HG03060 (cell line): ENCODE measurements around the gene IL17D.
A peak's percentile ranks its signal among the peaks of the same experiment; 100 is the strongest.

Experiments
- ATAC-seq: cut with Tn5 transposase; IDR thresholded peaks from one replicate; pipeline ENCODE4 v1.9.1; 2021; ENCODE audit warnings: low read depth, moderate number of reproducible peaks; ENCODE audit not compliant: unreplicated experiment

IL17D gene

GRCh38 chr13:20686863-20687579 is 16.5 kb upstream of the IL17D start:
- no peak for ATAC-seq

DNA sequence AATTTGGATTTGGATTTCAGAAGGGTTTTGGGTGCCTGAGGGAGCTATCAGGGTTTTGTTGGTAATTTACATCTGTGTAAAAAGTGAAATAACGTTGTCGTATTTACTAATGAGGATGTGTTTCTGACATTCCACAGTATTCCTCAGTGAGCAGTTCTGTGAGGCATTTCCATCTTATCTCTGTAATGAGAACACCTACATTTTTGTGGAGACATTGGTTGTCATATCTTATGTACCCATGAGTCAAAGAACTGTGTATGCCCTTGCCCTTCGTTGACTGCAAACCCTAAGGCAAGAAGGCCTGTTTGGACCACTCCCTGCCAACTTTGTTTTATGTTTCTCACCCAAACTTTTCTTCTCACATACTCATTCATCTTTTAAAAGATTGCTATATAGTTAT is 14.2 kb upstream of the IL17D start:
- ATAC-seq = no peak

DNA sequence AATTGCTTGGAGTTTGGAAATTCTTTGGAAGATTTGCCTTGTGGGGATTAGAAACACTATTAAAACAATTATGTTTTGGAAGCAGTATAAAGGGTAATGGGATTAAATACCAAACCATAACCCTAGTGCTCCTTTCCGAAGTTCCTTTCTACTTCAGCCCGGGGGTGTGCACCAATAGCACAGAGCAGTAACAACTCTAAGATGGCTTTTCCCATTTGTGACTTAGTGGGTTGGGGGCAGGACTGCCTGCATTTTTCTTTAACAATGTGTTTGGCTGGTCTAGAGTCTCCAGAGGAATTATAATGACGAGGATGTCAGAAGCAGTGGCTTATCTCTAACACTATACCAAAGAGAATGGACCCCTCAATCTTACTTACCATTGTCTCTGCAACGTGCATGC is 11.9 kb upstream of the IL17D start:
- no peak for ATAC-seq

DNA sequence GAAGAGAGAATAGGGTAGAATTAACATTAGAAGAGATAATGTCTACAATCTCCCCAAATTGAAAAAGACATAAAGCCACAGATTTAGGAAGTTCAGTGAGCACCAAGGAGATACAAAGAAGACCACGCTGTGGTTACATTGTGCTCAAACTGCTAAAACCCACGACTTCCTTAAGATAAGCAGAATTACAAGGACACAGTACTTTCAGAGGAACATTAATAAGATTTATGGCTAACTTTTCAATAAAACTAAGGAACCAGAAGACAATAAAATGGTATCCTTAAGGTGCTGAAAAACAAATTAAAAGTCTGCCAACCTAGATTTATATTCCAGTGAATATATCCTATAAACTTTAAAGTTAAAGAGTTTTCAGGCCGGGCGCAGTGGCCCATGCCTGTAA is 7.4 kb upstream of the IL17D start:
- no peak for ATAC-seq

DNA sequence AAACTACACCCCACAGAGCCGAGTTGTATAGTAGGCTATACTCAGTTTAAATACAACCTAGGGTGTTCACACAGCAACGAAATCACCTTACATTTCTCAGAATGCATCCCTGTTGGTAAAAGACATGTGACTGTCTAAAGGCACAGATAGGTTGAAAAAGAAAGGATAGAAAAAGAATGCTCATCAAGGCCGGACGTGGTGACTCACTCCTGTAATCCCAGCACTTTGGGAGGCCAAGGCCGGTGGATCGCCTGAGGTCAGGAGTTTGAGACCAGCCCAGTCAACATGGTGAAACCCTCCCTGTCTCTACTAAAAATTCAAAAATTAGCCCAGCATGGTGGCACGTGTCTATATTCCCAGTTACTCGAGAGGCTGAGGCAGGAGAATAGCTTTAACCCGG is 3.8 kb upstream of the IL17D start:
- ATAC-seq = no peak

GRCh38 chr13:20700288-20700687 is 3.2 kb upstream of the IL17D start:
- no peak for ATAC-seq

DNA sequence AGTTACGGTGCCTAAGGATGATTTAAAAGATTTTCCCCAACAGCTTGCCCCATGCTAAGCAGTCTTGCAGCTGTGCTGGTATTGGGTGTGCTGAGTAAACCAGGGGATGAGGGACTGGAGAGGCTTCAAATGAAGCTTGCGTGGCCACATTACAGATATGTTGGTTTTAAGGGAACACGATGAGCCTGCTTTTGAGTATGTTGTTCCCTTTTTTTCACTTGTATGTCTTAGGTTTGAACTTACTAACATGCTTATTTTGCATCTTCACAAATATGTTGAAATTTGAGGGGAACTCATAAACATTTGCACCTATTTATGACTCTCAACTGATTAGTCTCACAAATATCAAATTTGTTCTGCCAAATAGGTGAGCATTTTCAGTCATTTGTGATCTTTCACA is 2.0 kb upstream of the IL17D start:
- no peak for ATAC-seq

GRCh38 chr13:20702530-20702914 is 977 bp upstream of the IL17D start:
- ATAC-seq = no peak

GRCh38 chr13:20703780-20704458 is 420 bp downstream of the IL17D start:
- ATAC-seq = peak; percentile 52

DNA sequence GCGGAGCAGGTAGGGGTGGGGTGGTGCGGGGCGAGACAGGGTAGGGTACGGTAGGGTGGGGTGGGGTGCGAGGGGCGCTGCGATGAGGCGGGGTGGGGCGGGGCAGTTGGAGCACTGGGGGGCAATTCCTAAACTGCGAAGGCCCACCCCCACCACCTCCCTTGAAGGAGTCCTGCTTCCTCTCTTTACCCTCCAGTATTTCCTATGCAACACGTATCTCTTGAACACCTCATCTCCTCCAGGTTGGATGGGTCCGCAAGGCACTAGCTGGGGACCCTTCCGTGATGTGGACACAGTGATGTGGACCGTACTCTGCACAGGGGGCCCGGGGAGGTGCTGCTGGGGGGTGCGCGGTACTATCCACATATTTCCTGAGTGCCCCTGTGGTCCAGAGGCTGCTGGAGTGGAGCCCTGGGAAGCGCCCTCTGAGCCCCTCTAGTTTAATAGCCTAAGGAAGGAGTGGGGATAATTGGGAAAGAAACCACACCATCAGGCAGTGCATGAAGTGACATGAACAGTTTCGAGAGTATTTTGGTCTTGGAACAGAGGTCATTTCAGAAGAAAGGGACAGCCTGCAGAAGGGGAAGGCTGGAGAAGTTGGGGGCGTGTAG is 1.1 kb downstream of the IL17D start:
- no peak for ATAC-seq

DNA sequence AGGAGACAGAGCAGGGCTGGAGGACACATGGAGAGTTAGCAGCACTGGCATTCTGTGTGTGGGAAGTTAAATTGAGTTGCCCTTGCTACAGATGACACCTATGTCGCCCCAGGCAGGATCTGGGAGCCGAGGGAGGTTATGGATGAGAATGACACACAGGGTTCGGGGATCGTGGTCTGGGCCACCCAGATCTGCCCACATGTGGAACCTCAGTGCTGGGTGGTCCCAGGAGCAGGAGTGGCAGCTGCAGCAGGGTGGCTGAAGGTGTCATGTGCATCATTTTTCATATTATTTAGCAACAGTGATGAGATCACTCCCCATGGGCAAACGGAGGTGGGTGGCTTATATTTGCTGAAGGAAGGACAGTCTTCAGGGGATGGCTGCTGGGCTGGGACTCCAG is 3.2 kb downstream of the IL17D start:
- no peak for ATAC-seq

DNA sequence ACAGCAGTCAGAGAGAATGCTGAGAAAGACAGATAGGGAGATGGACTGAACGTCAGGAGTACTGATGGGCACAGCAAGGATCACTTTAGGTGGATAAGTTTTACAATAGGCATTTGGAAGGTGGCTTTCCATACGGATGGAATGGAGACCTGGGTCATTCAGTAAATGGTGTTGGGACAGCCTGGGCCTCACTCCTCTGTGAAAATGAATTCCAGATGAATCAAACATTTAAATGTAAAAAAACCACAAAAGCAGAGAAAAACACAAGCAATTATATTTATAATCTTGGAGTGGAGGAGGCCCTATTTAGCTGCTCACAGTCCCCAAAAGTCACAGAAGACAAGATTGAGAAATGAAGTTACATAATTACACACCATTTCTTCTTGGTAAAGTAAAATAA is 4.7 kb downstream of the IL17D start:
- ATAC-seq = no peak

- no peak for ATAC-seq
Observed at GRCh38 chr13:20709369-20709768, 5.9 kb downstream of the IL17D start.

- ATAC-seq = no peak
Observed at GRCh38 chr13:20709782-20710181, 6.3 kb downstream of the IL17D start.

DNA sequence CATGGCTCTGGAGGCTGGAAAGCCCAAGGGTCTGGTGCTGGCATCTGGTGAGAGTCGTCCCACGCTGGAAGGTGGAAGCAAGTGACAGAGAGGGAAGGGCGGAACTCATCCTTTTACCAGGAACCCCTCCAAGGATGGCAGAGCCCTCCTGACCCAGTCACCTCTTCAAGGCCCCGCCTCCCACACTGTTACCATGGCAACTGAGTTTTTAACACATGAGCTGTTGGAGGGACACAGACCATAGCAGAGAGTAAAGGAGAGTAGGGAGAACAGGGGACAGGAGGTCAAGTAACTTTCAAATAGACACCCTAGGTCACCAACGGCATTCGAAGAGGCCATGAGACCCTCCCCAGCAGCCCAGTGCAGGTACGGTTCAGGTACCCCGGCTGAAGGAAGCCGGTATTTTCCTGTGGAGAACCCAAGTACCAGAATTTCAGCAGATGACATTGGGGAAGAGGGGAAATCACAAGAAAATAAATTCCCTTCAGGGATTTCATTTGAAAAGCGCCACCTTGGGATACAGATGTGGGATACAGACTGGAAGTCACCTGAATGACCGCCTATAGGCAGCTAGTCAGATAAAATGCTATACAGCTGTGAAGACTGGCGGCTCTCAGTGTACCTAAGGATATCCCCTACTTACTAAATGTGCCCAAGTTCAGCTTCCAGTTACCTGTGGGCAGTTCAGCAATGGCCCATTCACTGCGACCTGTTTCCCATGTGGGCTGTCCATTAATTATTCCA is 8.0 kb downstream of the IL17D start:
- ATAC-seq = no peak

DNA sequence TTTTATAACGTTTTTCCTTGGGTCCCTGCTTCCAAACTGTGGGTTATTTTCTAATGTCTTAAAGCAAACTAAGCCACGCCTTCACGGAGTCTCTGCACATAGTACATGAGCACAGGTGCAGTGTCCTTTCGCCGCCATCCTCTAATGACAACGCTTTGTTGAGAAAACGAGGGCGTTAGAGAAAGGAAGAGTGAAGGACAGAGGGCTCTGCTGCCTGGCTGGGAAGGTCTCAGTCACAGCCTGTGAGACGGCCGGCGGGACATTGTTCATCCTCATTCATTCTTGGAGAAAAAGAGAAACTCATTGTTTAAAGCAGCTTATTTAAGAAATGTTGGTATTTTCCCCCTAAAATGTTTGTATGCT is 9.5 kb downstream of the IL17D start:
- ATAC-seq = no peak

DNA sequence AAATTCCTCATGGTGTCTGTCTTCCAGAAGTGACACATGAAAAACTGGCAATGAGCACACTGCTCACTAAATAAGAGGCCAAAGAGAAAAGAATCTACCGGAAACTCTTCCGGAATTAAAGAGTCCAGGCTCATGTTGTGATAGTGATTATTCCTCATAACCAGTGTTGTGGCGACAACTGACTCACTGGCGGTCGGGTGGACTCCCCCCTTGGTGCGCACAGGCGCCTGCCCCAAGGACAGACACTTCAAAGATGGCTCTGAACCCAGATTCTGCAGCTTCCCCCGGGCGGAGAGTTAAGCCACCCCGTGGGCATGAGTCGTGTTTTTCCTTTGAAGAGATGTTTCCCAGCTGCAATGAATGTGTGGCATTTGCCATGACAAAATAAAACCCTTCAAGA is 10.3 kb downstream of the IL17D start:
- ATAC-seq = no peak

DNA sequence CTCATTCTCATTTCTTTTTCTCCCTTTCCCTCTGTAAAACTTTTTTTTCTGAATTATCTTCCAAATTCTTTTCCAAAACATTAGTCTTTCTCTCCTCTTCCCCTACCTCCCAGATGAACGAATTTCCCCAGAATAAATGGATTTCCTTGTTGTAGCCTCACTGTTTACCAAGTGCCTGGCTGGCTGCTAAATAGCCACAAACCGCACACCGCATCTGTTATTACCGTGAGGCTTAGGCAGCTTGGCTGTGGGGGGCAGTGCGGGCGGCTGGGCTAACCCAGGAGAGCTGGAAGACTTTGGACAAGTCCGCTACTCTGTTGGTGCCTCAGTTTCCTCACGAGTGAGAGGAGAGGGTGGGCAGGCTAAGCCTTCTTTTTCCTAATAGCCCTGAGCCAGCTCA is 10.7 kb downstream of the IL17D start:
- no peak for ATAC-seq

GRCh38 chr13:20714563-20715329 is 11.2 kb downstream of the IL17D start:
- no peak for ATAC-seq

GRCh38 chr13:20715330-20715712 is 11.8 kb downstream of the IL17D start:
- no peak for ATAC-seq

DNA sequence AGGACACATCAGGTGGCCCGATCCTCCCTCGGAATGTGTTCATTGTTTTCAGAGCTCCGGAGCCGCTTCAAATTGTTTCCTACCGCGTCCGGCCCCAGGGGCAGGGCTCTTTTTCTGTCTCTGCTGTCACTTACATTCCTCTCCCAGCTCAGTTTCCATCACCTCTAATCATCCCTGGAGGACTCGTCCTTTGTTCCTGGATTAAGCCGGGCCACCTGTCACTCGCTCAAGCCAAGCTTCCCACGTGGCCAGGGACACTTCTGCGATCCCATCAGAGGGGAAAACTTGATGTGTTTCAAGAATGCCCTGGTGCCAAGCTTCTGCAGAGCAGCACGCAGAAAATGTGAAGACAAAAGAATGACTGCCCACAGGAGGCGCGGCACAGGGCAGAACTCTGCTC is 13.5 kb downstream of the IL17D start:
- ATAC-seq = no peak
